H54 (cell line): ENCODE data around the gene TSPEAR.

Experiments
- DNase-seq: peaks from one replicate; pipeline ENCODE4 v3.0.0; 2011; ENCODE audit warnings: low spot score, mixed read lengths; ENCODE audit not compliant: insufficient read length
- FAIRE-seq: peaks from 3 replicates; lab custom pipeline; 2011; peaks lifted over from hg19 to GRCh38; lab: Jason Lieb, UNC
- POLR2A ChIP-seq: IDR thresholded peaks from 2 replicates; pipeline ENCODE4 v1.6.1; 2011; ENCODE audit warnings: low read depth, mild to moderate bottlenecking, low read length

The TSPEAR gene

DNA sequence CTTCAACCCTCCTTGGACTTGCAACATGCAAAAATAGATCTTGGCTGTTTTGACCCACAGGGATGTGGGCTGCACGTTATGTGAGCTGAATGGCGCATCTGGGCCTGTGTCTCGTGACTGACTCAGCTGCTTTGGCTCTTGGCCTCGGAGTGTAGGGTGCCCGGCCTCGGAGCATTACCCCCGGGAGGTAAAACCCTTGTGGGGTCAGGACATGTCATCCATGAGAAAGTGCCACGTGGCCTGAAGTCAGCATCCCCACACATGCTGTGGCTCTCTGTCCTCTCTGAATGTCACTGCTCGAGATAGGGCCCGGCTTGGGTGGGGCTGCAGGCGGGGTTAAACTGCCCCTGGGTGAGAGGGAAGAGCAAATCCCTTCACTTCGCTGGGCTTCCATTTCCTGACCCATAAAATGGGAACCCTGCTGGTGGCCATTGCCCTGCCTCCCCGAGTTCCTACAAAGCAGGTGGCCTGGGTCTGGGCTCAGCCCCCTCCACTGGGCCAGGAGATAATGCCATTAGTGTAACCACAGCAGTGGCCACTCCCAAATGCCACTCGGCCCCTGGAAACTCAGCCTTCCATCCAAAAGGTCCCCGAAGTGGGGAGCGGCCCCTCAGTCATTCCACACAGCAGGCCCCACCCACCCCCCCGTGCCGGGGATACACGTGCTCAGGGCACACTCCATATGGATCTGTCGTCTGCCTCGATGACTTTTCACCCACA, 22.8 kb upstream of the TSPEAR start:
- DNase-seq: no peak
- no peak for TF ChIP-seq POLR2A
- FAIRE-seq: no peak

DNA sequence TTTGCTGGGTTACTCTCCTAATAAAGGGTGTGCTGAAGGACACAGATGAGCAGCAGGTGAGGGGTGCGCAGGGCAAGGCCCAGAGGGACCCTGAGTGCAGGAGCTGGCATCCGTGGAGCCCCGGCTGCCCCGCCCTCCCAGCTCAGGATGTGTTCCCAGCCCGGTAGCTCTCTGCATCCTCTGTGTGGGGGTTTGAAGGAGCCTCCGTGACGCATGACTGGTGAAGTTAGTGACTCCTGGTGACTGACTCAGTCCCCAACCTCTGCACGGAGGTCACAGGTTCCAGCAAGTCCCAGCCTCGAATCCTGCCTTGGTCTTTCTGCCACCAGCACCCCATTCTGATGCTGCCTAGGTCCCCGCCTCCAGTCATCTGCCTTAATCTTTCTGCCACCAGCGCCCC, 21.6 kb upstream of the TSPEAR start:
- TF ChIP-seq POLR2A: no peak
- DNase-seq (no peak), FAIRE-seq (no peak)

DNA sequence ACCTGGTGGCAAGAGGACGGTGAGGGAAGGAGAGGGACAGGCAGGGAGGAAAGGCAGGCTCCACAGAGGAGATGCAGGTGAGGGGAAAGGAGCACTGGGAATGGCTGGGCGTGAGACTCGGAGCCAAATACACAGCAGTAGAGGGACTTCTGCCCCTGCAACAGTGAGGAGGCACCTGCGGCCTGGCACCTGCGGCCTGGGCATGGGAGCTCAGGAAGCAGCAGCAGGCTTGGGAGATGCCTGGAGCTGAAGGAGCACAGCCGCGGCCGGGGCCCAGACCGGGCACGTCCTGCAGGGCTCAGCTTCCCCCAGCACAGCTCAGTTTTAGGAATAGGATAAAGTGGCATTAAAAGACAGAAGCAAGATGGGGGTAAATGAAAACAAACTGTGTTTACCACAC, 20.9 kb upstream of the TSPEAR start:
- no peak for TF ChIP-seq POLR2A
- FAIRE-seq: no peak
- DNase-seq: no peak

DNA sequence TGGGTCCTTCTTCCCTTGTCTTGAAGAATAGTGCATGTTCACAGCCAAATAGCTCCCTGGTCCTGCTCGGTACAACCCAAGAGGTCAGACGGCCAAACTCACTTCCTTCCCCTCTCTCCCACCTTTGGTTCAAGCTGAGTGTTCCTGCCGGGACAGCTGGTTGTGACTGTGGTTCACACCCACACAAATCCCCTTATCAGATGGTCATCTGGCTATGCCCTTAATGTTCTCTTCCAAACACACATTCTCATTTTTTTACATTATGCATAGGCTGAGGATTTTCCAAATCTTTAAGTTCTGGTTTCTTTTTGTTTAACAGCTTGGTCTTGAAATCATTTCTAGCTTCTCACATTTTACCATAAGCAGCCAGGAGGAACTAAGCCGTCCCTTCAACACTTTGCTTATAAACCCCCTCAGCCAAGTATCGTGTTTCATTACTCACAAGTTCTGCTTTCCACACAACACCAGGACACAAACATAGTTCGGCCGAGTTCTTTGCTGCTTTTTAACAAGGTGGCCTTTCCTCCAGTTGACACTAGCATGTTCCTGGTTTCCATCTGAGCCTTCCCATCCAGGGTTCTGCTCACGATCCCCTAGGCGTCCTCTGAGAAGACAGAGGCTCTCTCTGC, 19.7 kb upstream of the TSPEAR start:
- FAIRE-seq (no peak), DNase-seq (no peak)
- TF ChIP-seq POLR2A: no peak

DNA sequence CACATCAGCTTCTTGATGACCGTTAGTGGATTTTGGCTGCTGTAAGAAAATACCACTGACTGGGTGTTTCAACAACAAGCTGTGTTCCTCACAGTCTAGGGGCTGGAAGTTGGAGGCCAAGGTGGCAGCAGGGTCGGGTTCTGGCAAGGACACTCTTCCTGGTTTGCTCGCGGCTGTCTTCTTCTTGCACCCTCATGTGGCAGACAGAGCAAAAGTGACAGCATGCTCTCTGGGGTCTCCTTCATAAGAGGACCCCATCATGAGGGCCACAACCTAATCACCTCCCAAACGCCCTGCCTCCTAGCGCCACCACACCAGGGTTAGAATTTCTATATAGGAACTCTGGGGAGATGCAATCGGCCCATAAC, 18.6 kb upstream of the TSPEAR start:
- no peak for FAIRE-seq
- no peak for TF ChIP-seq POLR2A
- DNase-seq: no peak

DNA sequence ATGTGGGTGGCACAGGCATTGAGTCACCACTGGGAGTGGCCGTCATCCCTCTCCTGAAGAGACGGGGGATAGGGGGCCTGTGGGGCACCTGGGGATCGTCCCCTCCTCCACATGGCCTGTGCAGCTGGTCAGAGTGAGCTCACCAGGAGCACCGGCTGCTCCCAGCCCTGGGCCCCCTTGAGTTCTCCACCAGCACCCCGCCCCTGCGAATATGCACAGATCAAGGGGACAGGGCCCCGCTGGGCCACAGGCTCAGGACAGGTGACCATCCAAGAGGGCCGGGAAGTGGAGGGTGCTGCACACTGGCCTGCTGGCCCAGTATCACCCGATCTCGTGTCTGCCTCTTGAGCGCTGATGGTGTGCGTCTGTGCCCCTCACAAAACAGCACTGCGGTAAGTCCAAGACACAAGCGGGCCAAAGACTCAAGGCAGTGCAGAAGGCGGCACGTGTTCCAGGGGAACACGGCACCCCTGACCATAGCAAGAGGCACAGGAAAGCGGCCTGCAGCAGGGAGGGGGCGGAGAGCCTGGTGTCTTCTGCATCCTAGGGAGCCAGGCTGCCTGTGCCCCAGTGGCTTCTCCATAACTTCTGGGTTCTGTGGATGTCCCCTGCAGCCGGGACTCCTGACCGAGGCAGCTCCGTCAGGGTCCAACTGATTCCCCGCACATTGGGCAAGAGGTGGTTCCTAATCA, 18.1 kb upstream of the TSPEAR start:
- FAIRE-seq (no peak), DNase-seq (no peak)
- TF ChIP-seq POLR2A: no peak

DNA sequence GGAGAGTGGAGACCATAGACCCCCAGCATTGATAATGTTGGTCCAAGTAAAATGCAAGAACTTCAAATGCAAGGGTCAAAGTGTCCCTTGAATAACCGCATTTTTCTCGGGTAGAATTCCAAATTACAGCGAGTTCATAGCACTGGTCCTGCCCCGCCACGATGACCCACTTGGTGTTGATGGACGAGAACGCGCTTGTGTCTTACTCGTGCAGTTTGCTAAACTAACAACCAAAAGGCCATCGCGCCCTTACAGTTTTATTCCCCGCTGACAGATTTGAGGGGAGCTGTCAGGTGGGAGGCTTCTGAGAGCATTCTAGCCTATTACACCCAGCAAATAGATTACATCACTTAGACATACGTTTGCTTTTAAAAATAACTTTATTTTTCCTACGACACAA, 17.3 kb upstream of the TSPEAR start:
- TF ChIP-seq POLR2A: no peak
- no peak for DNase-seq
- FAIRE-seq: no peak

DNA sequence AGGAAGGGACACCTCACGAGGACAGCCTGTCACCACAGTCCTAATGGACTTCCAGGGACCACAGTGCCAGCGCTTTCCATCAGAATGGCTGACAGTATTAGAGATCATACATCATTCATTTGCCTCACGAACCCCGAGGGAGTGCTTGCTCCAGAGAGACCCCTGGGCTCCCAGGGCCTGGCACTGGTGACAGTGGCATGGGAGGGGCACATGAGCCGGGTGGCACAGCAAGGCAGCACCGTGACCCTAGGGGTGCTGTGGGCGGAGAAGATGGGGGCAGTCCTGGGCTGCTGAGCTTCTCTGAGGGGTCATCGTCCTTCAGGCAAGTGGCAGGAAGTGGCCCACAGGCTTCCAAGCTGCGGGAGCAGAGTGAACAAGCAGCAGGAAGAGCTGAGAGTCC, 16.4 kb upstream of the TSPEAR start:
- no peak for TF ChIP-seq POLR2A
- DNase-seq (no peak), FAIRE-seq (no peak)

DNA sequence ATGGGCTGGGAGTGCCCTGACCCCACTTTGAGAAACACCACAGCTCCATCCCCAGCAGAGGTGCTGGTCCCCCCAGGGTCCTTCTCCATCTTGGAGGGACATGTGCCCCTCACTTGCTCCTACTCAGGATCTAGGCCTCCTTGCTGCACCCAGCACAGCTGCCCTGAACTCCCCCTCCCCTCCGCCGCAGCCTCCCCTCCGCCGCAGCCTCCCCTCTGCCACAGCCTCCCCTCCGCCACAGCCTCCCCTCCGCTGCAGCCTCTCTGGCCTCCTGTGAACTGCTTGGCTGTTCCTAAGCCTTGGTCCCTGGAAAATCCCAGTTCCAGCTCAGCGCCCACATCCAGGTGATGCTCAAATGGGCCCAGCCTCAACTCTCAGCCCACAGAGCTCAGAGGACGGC, 15.9 kb upstream of the TSPEAR start:
- no peak for DNase-seq
- no peak for TF ChIP-seq POLR2A
- no peak for FAIRE-seq

DNA sequence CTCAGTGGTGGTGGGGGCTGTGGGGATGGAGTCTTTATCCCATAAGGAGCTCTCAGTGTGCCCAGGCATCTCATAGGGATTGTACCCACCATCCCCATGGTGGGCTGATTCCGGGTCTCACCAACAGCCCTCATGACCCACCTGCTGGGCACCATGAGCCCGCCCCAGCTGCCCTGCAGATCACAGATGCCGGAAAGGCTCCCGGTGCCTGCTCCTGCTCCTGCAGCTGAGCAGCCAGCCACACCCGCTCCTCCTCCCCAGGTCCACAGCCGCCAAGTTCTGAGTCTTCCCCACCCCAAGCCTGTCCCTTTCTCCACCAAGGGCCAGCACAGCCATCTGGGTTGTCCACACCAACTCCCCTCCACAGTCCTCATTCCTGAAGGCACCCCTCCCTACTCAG, 15.5 kb upstream of the TSPEAR start:
- TF ChIP-seq POLR2A: no peak
- no peak for DNase-seq
- FAIRE-seq: no peak

DNA sequence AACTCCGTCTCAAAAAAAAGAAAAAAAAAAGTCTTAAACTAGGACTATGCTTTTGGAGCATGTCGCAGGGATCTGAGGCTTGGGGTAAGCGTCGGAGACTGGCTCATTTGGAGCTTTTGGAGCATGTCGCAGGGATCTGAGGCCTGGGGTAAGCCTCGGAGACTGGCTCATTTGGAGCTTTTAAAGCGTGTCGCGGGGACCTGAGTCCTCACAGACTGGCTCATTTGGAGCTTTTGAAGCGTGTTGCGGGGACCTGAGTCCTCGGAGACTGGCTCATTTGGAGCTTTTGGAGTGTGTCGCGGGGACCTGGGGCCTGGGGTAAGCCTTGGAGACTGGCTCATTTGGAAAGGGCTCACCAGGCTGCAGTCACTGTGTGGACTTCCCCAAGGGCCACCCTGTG, 13.6 kb upstream of the TSPEAR start:
- no peak for DNase-seq
- TF ChIP-seq POLR2A: no peak
- no peak for FAIRE-seq

DNA sequence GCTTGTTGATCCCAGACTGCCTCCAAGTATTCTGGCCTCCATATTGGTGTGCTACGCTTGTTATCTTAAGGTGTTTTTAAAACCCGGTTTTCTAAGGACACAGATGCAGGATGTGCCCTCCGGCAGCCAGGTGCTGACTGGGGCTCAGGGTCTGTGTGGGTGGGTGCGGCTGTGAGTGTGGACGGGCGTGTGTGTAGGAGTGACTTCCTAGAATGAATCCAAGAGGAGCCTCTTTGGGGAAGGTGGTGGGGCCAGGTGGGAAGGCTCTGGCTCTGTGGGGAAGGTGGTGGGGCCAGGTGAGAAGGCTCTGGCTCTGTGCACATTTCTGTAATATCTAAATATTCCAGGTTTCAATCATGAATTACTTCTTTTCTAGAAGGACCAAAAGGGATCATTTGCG, 12.8 kb upstream of the TSPEAR start:
- no peak for TF ChIP-seq POLR2A
- FAIRE-seq (no peak), DNase-seq (no peak)

DNA sequence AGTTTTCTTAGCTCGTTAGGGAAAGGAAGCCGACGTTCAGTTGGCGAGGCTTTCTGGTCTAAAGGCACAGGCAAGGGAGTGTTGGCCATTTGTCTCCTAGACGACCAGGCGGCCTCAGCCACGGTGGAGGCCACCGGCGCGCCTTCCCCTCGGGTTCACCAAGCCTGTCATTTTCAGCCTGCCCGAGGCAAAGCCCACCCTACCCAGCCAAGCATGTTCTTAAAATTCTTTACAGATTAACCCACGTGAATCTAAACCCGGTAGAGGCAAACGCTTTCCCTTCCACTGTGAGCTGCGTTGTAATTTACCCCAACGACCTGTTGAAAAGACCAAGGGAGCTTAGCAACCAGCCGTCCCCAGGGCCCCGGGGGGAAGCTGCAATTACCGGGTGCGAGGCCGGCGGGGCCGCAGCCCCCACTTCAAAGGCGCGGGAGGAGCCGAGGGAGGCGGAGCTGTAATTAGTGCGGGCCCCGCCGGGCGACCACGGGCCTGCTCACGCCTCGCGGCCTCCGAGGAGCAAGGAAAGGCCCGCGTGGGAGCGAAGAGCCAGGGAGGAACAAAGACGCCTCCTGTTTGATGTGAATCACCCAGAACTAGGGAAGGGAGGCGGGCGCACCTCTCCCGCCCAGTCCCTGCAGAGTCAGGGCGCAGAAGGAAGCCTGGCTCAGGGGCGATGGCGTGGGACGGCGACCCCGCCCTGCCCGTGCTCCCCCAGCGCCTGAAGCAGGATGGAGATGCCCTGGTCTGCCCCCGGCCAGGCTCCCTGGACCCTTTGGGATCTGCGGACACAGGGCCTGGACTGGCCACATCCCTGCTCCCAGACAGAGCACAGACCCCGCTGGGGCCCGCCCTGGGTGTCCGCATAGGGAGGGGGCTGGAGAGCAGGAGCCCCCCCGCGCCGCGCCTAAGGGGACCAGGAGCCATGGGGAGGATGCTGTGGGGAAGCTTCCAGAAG, 12.1 kb upstream of the TSPEAR start:
- FAIRE-seq (no peak), DNase-seq (no peak)
- no peak for TF ChIP-seq POLR2A

DNA sequence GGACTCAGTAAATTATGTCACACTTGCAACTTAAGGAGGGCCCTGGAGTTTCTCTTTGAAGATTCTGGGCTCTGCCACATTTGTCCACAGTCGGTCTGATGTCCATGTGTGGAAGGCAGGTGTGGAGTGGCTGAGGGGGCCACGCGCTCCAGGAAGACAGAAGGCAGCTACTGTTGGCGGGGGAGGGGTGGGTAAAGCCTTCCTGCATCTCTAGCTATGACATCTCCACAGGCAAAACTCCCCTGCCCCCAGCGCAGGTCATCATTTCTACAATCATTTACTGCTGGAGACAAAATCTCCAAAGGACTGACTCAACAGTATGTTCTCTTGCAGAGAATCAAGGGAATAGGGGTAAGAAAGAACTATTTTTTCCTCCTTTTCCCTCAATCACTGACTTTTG, 11.4 kb upstream of the TSPEAR start:
- no peak for FAIRE-seq
- DNase-seq: no peak
- TF ChIP-seq POLR2A: no peak
